Naive thymus-derived CD4-positive, alpha-beta T cell (primary cell): Measurements from ENCODE around the gene CD180. TPM values are rescaled to one million over a fixed set of nuclear protein-coding genes. Genes with fewer than 3 reads are reported as not detected.
A peak's percentile ranks its signal among the peaks of the same experiment; 100 is the strongest.

Experiments
- ATAC-seq: fragments of 150-1000 bp; cut with Tn5 transposase; 2 replicates; pipeline ENCODE4 v1.10.0; 2021; ENCODE audit warnings: mild to moderate bottlenecking, moderate library complexity
- CTCF ChIA-PET: fragments of 350-600 bp; sonication (Branson Sonifier 250); formaldehyde crosslinking; loops from one replicate; lab custom pipeline; 2021; ENCODE audit warnings: antibody characterized with exemption; lab: Charles Lee
- POLR2A ChIA-PET: fragments of 350-600 bp; sonication (Branson Sonifier 250); formaldehyde crosslinking; loops from one replicate; lab custom pipeline; 2021; ENCODE audit warnings: antibody characterized with exemption, inconsistent platforms; lab: Charles Lee
- DNase-seq, 9 donors: peaks; one replicate each; pipeline versions ENCODE4 v3.0.0 to v3.0.0-alpha.2; 2020 to 2022; ENCODE audit warnings: mixed read lengths in 1 of 9
- H3K27ac ChIP-seq: one replicate; pipeline ENCODE4 v1.7.0; 2013; ENCODE audit warnings: mild to moderate bottlenecking, low read depth, low read length, moderate library complexity
- H3K27me3 ChIP-seq, 2 donors: one replicate each; pipeline ENCODE4 v1.7.0; 2013; ENCODE audit warnings: low read length in 2 of 2, mild to moderate bottlenecking in 2 of 2, moderate library complexity in 2 of 2; ENCODE audit not compliant: control insufficient read depth in 2 of 2, insufficient read depth in 2 of 2
- H3K36me3 ChIP-seq, 3 experiments: 1 replicate in 2 of 3; 2 replicates in 1 of 3; pipeline ENCODE4 v1.7.0; 2013; ENCODE audit warnings: low read length in 3 of 3, mild to moderate bottlenecking in 3 of 3, moderate library complexity in 1 of 3; ENCODE audit not compliant: insufficient read depth in 3 of 3, control insufficient read depth in 2 of 3
- H3K4me1 ChIP-seq, 2 donors: one replicate each; pipeline ENCODE4 v1.7.0; 2013; ENCODE audit warnings: low read length in 2 of 2, mild to moderate bottlenecking in 2 of 2, moderate library complexity in 1 of 2; ENCODE audit not compliant: control insufficient read depth in 2 of 2, insufficient read depth in 2 of 2
- H3K4me3 ChIP-seq: 2 replicates; pipeline ENCODE4 v1.7.0; 2013; ENCODE audit warnings: mild to moderate bottlenecking, low read length
- H3K9me3 ChIP-seq, 3 experiments: 1 replicate in 2 of 3; 2 replicates in 1 of 3; pipeline ENCODE4 v1.7.0; 2013; ENCODE audit warnings: low read length in 3 of 3; ENCODE audit not compliant: control insufficient read depth in 2 of 3
- H3K27ac Mint-ChIP-seq, 9 donors: one replicate each; pipeline ENCODE4 v1.8.0; 2020 to 2022; ENCODE audit warnings: mixed read lengths in 9 of 9, mild to moderate bottlenecking in 8 of 9, moderate library complexity in 5 of 9, inconsistent platforms in 2 of 9
- H3K27me3 Mint-ChIP-seq, 5 donors: one replicate each; pipeline ENCODE4 v1.8.0; 2021 to 2022; ENCODE audit warnings: mixed read lengths in 5 of 5, mild to moderate bottlenecking in 1 of 5
- H3K36me3 Mint-ChIP-seq, 5 donors: one replicate each; pipeline ENCODE4 v1.8.0; 2020 to 2022; ENCODE audit warnings: mixed read lengths in 5 of 5, mild to moderate bottlenecking in 3 of 5, inconsistent platforms in 1 of 5
- H3K4me1 Mint-ChIP-seq, 7 donors: one replicate each; pipeline ENCODE4 v1.8.0; 2020 to 2022; ENCODE audit warnings: mixed read lengths in 7 of 7, mild to moderate bottlenecking in 3 of 7, inconsistent platforms in 1 of 7
- H3K4me3 Mint-ChIP-seq, 10 donors: one replicate each; pipeline ENCODE4 v1.8.0; 2020 to 2022; ENCODE audit warnings: mild to moderate bottlenecking in 10 of 10, mixed read lengths in 10 of 10, moderate library complexity in 6 of 10, inconsistent platforms in 2 of 10
- H3K9me3 Mint-ChIP-seq, 11 donors: one replicate each; pipeline ENCODE4 v1.8.0; 2020 to 2022; ENCODE audit warnings: mixed read lengths in 11 of 11, mild to moderate bottlenecking in 4 of 11, inconsistent platforms in 1 of 11, moderate library complexity in 1 of 11
- intact Hi-C, 2 donors: fragments of 100-400 bp; cut with micrococcal nuclease; formaldehyde crosslinking; loops; one replicate each; pipeline ENCODE4 v1.15.1; 2023
- polyA plus RNA-seq, 2 donors: library from polyadenylated mRNA; unstranded; fragments of 300-500 nt; fragmentation: Illumina TruSeq; gene quantifications; one replicate each; pipeline ENCODE4 v1.2.3, GENCODE V29; 2021
- total RNA-seq, 6 experiments: library from RNA in 5 of 6; stranded (reverse) in 5 of 6; gene quantifications; 1 replicate in 5 of 6; 2 replicates in 1 of 6; pipeline ENCODE4 v1.2.3 and lab custom pipeline; 2021 to 2026

Gene CD180
- total and polyA plus RNA-seq, 7 experiments from 2014 or later: 0.20 to 6.4 (median 0.65) TPM

DNA sequence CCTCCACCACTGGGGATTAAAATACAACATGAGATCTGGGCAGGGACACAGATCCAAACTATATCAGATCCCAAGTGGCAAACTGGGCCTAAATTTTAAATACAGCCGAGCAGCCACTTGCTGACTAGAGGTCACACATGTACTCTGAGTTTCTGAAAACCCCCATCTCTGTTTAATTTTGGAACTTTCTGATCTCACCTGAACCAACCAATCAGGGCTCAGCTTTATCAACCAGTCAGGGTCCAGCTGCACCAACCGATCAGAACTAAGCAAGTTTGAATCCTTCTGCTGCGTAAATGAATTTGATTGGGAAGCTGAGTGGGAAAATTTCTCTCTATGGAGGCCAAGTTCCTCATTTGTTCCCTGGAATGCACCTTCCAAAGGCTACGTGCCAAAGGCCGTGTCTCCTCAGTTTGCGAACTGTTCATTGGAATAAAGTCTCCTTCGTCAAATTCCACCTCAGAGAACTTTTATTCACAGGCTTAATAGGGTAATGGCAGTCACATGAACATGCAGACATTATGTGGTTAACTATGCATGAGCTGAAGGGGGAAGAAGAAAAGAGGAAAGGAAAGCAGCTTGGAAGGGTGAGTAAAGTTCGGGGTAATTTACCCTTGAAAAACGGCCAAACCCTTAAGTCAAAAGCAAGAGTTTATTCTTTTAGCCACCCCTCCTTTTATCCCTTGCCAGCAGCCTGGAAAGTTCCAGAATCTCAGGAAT, 3.7 kb downstream of the CD180 start:
- CTCF ChIA-PET: interaction anchor here (0.9 kb wide), 2 partner anchors 28 to 36 kb away, joined by 3 to 5 read pairs; no protein-coding TSS in a partner anchor
- Histone ChIP-seq H3K9me3 (no peaks in the 10 kb centered on the region), H3K4me1 (peaks cover 0 to 16% of the 10 kb centered on the region in 2 donors), H3K4me3 (no peak overlapping the region), H3K36me3 (no peaks in the 10 kb centered on the region), H3K27me3 (no peaks in the 10 kb centered on the region), H3K27ac (no peak overlapping the region)
- H3K27ac Mint-ChIP-seq: peak overlapping the region in 3 of 9 donors; percentile 4 to 38 (median 22)
- DNase-seq: no peak
- POLR2A ChIA-PET: interaction anchor here (0.6 to 1.7 kb wide), 4 partner anchors 13 to 623 kb away, joined by 3 to 6 read pairs (median 4); no protein-coding TSS in a partner anchor
- H3K9me3 Mint-ChIP-seq: peaks cover 0 to 18% (median 3%) of the 10 kb centered on the region in 11 donors
- peaks cover 0 to 49% (median 4%) of the 10 kb centered on the region in 5 donors for H3K36me3 Mint-ChIP-seq
- intact Hi-C loops: loop anchor here in 1 of 2 donors (1.0 kb wide), 1 partner anchor 11 kb away; no protein-coding TSS in a partner anchor
- peak; percentile 67 for ATAC-seq
- H3K4me1 Mint-ChIP-seq: peaks cover 35 to 78% (median 59%) of the 10 kb centered on the region in 7 donors
- H3K27me3 Mint-ChIP-seq: no peaks in the 10 kb centered on the region
- no peak overlapping the region for H3K4me3 Mint-ChIP-seq

DNA sequence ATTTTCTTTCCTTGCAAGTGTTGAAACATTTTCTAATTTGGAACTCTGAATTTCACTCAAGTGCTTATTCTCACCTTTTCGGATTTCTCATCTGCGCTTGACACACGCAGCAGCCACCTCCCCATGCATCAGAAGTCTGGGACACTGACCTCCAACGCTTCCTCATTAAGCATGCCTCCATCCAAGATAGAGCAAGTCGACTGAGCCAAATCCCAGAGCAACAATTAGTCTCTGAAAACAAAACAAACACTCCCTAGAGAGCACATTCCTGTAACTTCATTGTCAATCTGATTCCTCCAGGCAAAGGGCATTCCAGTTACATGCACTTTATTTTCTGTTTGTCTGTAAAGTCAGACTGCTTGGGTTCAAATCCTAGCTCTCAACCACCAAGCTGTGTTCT, 5.7 kb downstream of the CD180 start:
- H3K9me3 Mint-ChIP-seq: peaks cover 0 to 17% (median 3%) of the 10 kb centered on the region in 11 donors
- Histone ChIP-seq H3K36me3 (no peaks in the 10 kb centered on the region), H3K4me1 (peaks cover 8 to 29% of the 10 kb centered on the region in 2 donors), H3K4me3 (no peak overlapping the region), H3K9me3 (no peaks in the 10 kb centered on the region), H3K27ac (no peak overlapping the region), H3K27me3 (no peaks in the 10 kb centered on the region)
- ATAC-seq (no peak), DNase-seq (no peak)
- H3K36me3 Mint-ChIP-seq: peaks cover 0 to 47% (median 4%) of the 10 kb centered on the region in 5 donors
- POLR2A ChIA-PET: interaction anchor here (0.6 to 1.9 kb wide), 4 partner anchors 11 to 190 kb away, joined by 3 to 9 read pairs (median 4); no protein-coding TSS in a partner anchor
- H3K27me3 Mint-ChIP-seq: no peaks in the 10 kb centered on the region
- H3K4me3 Mint-ChIP-seq: no peak overlapping the region
- H3K27ac Mint-ChIP-seq: peak overlapping the region in 3 of 9 donors; percentile 3 to 82 (median 53)
- intact Hi-C loops: no loop called here
- CTCF ChIA-PET: interaction anchor here (1.4 to 1.5 kb wide), 3 partner anchors 23 to 34 kb away, joined by 3 to 7 read pairs (median 4); no protein-coding TSS in a partner anchor
- peaks cover 43 to 82% (median 59%) of the 10 kb centered on the region in 7 donors for H3K4me1 Mint-ChIP-seq

DNA sequence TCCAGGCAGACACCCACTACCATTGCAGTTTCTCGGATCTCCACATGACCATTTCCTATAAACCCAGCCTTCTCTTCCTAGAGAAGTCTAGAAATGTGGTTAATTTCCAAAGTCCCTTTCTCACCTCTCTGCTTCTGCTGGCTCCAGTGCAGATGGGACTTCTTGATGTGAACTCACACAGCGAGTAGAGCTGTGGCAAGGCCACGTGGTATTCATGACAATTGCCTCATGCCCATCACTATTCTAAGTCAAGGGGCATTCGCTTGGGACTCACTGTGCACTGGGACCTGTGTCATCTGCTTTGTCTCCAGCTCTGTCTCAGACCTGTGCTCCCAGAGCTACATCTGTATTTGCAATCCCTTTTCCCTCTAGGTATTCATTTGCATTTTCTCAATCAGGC, 6.2 kb downstream of the CD180 start:
- Mint-ChIP-seq H3K4me1 (peaks cover 41 to 77% (median 55%) of the 10 kb centered on the region in 7 donors), H3K9me3 (peaks cover 0 to 17% (median 3%) of the 10 kb centered on the region in 11 donors), H3K27me3 (no peaks in the 10 kb centered on the region), H3K27ac (peak overlapping the region in 3 of 9 donors; percentile 27 to 94 (median 53)), H3K36me3 (peaks cover 0 to 43% (median 4%) of the 10 kb centered on the region in 5 donors), H3K4me3 (no peak overlapping the region)
- Histone ChIP-seq H3K27ac (no peak overlapping the region), H3K4me3 (no peak overlapping the region), H3K4me1 (peaks cover 8 to 29% of the 10 kb centered on the region in 2 donors), H3K9me3 (no peaks in the 10 kb centered on the region), H3K27me3 (no peaks in the 10 kb centered on the region), H3K36me3 (no peaks in the 10 kb centered on the region)
- intact Hi-C loops: no loop called here
- CTCF ChIA-PET: interaction anchor here (1.4 kb wide), 1 partner anchor 33 kb away, joined by 3 read pairs; no protein-coding TSS in a partner anchor
- DNase-seq: no peak
- POLR2A ChIA-PET: interaction anchor here (0.6 to 1.9 kb wide), 3 partner anchors 10 to 189 kb away, joined by 3 to 9 read pairs (median 3); no protein-coding TSS in a partner anchor
- ATAC-seq: no peak

DNA sequence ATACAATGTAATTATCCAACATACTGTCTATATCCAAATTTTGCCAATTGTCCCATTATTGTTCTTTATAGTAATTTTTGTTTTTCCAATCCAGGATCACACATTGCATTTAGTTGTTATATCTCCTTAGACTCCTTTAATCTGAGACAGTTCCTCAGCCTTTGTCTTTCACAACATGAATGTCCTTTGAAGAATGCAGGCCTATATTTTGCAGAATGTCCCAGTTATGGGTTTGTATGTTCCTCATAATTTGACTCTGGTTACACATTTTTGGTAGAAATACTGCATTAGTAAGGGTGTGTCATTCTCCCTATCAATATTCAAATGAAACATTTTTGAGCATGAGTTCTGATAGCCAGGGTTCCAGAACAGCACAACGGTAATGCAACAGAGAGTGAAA, 6.7 kb downstream of the CD180 start:
- DNase-seq: no peak
- Mint-ChIP-seq H3K27me3 (no peaks in the 10 kb centered on the region), H3K4me3 (no peak overlapping the region), H3K36me3 (peaks cover 0 to 45% (median 4%) of the 10 kb centered on the region in 5 donors), H3K4me1 (peaks cover 42 to 80% (median 56%) of the 10 kb centered on the region in 7 donors), H3K27ac (peak overlapping the region in 2 of 9 donors; percentile 27 to 94), H3K9me3 (peaks cover 0 to 20% (median 3%) of the 10 kb centered on the region in 11 donors)
- CTCF ChIA-PET: interaction anchor here (1.4 kb wide), 1 partner anchor 33 kb away, joined by 3 read pairs; no protein-coding TSS in a partner anchor
- POLR2A ChIA-PET: interaction anchor here (0.6 to 1.9 kb wide), 2 partner anchors 12 to 189 kb away, joined by 3 to 9 read pairs; no protein-coding TSS in a partner anchor
- Histone ChIP-seq H3K9me3 (no peaks in the 10 kb centered on the region), H3K36me3 (no peaks in the 10 kb centered on the region), H3K4me1 (peaks cover 8 to 29% of the 10 kb centered on the region in 2 donors), H3K27me3 (no peaks in the 10 kb centered on the region), H3K4me3 (no peak overlapping the region), H3K27ac (no peak overlapping the region)
- ATAC-seq: no peak
- intact Hi-C loops: no loop called here

DNA sequence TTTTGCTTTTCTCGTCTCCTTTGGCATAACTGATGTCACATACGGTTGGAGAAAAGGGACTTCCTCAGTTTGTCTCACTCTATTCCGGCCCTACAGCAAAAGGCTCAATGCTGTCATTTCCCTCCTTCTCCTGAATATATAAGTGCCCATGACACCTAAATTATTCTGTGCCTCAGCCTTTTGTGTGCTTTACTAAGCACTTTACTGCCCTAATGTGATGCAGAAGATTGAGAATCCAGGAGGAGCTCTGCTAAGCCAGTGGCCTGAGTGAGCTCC, 7.6 kb downstream of the CD180 start:
- Histone ChIP-seq H3K4me1 (peaks cover 8 to 29% of the 10 kb centered on the region in 2 donors), H3K27me3 (no peaks in the 10 kb centered on the region), H3K4me3 (no peak overlapping the region), H3K9me3 (no peaks in the 10 kb centered on the region), H3K27ac (no peak overlapping the region), H3K36me3 (no peaks in the 10 kb centered on the region)
- Mint-ChIP-seq H3K4me1 (peaks cover 39 to 73% (median 56%) of the 10 kb centered on the region in 7 donors), H3K4me3 (peak overlapping the region in 5 of 10 donors; percentile 3 to 72 (median 66)), H3K27ac (peak overlapping the region in 7 of 9 donors; percentile 55 to 94 (median 84)), H3K36me3 (peaks cover 0 to 40% (median 4%) of the 10 kb centered on the region in 5 donors), H3K9me3 (peaks cover 0 to 18% (median 3%) of the 10 kb centered on the region in 11 donors), H3K27me3 (no peaks in the 10 kb centered on the region)
- no peak for DNase-seq
- ChIA-PET CTCF (interaction anchor here (0.8 kb wide), 1 partner anchor 32 kb away, joined by 3 read pairs; no protein-coding TSS in a partner anchor), POLR2A (interaction anchor here (0.9 to 1.5 kb wide), 3 partner anchors 14 to 26 kb away, joined by 3 to 4 read pairs (median 3); no protein-coding TSS in a partner anchor)
- intact Hi-C loops: no loop called here
- ATAC-seq: no peak
